SHP77 treated with DMSO at 0.1 percent for 48 hours (cell line): ENCODE measurements around the gene SLC39A11.
"Not testable (repeated sequence)": the region's sequence is repeated elsewhere in the genome, so short reads cannot be mapped to it uniquely, and the experiment has no call there.

Experiments used
- DNase-seq: peaks from one replicate; lab custom pipeline; 2025; lab: John Stamatoyannopoulos, UW

SLC39A11 gene

DNA sequence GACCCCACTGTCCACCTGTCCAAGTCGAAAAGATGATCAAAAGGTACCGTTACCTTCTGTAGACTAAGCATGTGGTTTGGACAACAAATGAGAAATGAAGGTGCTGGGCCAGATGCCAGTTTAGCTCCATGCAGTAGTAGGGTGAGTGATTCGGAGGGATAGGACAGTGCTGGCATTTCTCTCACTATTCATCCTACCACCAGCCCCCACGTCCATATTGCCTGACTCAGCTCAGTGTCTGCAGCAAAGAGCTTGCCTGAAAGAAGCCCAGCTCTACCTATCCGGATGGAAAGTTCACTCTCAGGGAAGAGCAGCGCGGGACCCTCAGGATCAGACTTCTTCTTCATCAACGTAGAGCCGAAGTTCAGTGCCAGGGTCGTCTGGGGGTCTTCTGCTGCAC lies 145.0 kb downstream of the SLC39A11 start:
- no peak for DNase-seq

DNA sequence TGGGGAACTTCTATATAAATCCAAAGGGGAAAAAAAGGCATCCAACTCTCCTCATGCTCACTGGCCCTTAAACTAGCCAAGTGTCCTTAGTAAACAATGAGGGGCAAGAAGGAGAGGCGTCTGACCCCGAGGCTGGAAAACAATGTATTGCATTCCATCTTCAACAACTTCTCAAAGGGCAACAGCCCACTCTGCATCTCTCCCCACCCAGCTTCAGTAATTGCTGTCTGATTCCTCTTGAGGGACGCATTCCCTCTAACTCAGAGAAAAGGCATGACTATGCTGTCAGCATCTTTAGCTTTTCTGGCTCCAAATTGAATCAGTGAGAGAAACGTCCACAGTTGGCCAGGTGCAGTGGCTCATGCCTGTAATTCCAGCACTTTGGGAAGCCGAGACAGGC lies 145.8 kb downstream of the SLC39A11 start:
- no peak for DNase-seq

DNA sequence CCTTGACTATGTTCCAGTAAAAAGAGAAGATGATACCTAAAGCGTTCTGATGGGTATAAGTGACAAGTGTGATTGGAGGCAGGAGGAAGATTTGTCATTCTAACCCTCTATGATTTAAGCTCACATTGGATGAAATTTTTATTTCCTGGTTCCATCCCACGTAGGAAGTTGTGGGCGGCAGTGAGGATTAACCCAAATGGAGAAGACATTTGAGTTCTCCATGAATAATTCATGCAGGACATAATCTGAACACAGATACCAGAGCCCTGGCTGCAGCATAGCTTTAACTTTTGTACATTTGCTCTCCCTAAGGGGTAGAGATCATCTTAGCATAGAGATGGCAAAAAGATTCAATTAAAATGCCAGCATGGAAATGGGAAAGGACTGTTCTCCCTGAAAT lies 146.3 kb downstream of the SLC39A11 start:
- no peak for DNase-seq

DNA sequence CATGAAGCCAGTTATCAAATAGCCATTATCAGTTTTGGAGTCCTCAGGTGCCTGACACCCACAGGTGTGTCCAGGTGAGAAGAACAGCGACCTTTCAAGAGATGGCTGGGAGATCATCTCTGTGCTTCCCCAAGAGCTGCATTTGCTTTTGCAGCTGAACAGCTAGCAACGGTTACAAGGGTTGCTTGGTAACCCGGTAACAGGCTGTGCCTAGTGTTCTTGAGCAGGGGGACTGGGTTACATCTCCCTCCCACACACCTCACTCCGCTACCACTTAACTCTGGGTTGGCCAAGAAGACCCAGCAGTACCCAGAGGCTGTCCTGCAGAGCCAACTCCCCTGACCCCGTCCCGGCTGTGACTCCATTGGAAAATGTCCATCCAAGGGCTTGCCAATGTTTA lies 147.0 kb downstream of the SLC39A11 start:
- no peak for DNase-seq

DNA sequence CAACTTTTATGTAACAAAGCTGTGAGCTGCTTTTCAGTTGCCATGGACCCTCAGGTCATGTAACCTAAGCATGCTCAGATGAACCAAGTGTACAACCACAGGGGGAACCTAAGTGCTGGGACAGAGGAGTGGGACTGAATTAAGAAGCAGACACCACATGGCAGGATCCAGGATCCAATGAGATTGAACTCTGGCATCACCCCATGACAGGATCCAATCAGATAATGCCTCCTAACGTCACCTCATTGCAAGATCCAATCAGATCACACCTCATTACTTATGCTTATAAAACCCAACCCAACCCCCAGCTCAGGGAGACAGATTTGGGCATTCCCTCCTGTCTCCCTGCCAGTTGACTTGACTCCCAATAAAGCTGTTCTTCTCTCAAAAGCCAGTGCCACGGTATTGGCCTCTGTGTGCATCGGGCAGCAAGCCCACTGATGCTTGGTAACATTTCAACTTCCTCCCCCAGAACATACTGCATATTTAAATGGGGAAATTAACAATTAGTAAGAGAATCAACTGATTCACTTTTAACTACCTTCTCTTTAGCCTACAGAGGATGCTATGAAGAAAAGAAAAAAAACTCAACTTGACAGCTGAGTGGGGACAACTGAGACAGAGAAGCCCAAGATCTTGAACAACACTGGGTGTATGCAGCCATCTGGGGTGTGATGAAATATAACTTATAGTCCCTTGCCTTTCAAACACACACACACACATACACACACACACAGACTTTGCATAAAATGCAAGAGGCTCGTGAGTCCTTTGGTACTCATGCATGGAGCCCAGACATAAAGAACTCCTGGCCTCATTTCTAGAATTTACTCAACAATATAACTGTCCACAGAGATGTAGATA lies 148.4 kb downstream of the SLC39A11 start:
- DNase-seq, result no peak

DNA sequence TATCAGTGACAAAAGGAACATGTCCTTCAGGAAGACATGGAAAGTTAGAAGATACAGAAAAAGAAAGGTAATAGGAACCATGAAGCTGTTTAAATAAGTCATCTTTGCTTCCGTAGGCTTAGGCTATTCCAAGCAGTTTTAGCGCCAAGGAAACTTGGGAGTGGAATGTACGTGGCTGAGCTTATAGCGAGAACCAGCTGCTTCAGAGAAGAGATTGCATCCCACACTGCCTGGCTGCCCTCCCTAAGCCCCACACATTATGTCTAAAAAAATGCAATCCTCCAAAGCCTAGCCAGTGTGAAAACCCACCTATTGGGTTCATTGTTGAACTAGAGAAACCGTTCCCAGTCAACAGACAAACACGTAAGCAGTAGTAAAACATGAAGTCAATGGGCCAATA lies 149.9 kb downstream of the SLC39A11 start:
- DNase-seq, result no peak

DNA sequence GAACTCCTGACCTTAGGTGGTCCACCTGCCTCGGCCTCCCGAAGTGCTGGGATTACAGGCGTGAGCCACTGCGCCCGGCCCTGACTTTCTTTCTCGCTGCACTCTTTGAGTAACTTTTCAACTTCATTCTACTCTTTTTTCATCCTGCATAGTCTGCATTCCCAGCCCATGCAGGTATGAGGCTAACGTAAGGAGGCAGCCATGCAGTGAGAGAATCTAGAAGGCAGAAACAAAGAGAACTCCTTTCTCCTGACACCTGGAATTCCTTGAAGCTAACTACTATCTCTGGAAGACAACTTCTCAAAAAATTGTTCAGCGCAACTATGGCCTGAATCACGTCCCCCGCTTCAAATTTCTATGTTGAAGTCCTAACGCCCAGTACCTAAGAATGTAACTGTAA lies 152.0 kb downstream of the SLC39A11 start:
- DNase-seq, result no peak

DNA sequence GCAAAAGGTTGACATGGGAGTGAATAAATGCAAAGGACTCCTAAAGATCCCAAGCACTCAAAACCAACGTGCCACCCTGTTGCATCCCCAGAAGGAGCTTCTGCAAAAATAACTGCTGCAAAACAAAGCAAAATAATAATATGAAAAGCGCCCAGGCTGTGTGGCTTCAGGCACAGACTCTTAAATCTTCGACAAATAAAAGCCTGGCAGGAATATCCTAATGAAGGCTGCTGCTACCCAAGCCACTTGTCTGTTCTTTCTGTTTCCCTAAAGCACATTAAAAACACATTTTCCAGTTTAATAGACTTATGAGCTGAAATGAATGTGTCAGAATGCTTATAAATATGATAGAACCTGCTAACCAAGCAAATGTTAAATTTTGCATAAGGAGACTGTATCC lies 154.0 kb downstream of the SLC39A11 start:
- no peak for DNase-seq

DNA sequence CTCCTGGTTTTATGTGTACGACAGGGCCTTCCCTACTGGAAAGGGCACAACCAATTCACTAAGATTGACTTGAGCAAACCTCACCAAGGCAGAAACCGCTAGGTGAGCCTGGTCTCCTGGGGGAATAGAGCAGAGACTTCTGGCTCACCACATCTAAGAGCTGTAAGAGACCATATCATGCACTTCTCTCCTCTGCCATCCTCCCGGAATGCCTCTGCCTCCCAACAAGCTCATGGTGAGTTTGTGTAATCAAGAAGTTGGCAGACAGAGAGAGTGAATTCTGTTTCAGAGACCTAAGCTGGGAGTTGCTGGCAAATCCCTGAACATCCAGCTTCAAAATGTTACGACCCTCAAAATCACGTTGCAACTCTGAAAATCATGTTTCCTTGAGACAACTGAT lies 154.8 kb downstream of the SLC39A11 start:
- no peak for DNase-seq

DNA sequence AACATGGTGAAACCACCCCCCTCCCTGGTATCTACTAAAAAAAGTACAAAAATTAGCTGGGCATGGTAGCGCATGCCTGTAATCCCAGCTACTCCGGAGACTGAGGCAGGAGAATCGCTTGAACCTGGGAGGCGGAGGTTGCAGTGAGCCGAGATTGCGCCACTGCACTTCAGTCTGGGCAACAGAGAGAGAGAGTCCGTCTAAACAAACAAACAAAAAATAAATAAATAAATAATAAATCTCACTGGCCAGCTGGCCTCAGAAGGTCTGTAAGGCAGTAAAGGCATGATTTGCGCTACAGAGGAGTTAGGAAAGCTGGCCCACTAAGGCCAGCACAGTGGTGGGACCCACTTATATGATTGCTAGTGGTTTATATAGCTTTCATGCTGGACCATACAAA lies 155.2 kb downstream of the SLC39A11 start:
- not testable (repeated sequence) for DNase-seq

DNA sequence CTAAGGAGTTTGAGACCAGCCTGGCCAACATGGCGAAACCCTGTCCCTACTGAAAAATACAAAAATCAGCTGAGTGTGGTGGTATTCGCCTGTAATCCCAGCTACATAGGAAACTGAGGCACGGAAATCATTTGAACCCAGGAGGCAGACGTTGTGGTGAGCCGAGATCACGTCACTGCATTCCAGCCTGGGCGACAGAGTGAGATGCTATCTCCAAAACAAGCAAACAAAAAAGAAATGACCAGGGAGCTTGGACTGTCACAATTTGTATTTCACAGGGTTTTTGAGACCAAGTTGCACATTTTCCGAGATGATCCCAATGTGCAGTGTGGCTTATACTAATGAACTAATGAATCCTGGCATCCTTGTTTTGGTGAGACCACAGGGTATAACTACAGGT lies 156.5 kb downstream of the SLC39A11 start:
- DNase-seq, result no peak

DNA sequence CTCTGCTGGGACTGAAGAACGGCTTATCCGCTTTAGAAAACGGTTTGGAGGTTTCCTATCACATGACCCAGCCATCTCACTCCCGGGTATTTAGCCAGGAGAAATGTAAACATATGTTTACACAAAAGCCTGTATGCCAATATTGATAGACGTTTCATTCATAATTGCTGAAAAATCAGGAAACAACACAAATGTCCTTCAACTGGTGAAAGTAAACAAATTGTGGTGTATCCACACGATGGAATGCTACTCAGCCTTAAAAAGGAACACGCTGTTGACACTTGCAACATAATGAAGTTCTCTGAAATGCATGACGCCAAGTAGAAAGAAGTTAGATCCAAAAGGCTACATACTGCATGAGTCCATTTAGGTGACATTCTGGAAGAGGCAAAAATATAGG lies 157.6 kb downstream of the SLC39A11 start:
- no peak for DNase-seq

DNA sequence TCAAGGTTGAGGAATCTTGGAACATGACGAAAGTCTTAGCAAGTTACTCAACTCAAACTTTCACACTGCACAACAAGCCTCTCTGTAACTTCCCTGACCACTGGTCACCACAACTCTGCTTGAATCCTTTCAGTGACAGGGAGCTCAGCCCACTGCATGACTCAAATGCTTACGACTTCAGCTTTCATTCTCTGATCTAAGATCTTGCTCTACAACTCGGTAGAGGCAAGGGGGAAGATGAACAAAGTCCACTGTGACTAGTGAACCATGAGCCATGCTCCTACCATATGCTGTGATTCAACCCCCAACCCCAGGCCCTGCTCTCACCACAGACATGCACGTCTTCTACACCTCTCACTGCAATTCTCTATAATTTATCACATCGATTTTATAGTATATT lies 160.9 kb downstream of the SLC39A11 start:
- no peak for DNase-seq

DNA sequence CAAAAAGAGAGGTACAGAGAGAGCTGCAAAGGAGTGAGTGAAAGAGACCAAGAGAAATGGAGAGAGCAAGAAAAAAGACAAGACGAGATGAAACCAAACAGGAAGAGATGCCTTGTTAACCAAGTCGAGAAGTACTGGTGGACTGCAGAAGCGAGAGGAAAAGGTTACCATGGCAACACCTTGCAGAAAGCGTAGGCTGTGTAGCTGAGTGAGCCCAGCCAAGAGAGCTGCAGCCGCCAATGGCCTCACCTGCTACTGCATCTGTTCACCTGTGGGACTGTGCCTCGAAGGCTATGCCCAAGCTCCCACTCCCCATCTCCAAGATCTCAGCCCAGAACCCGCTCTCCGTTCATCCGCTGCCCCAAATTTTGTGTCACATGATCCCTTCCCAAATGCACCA lies 161.3 kb downstream of the SLC39A11 start:
- no peak for DNase-seq

DNA sequence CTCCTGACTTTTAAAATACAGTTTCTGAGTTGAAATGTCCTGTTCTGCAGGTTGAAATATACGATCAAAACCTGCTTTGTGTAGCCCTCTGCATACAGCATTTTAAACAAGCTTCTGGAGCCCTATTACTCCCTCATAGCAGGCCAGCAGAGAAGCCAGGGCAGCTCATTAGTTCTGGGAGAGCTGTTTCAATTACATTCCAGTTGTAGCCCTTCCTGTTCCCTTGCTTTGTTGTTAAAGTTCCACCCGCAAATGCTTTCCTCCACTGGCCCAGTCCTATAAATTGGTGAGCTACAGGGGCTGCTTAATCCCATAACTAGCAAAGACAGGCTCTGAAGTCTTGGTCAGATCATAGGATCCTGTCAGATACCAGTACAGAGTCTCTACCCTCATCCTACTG lies 162.5 kb downstream of the SLC39A11 start:
- no peak for DNase-seq

DNA sequence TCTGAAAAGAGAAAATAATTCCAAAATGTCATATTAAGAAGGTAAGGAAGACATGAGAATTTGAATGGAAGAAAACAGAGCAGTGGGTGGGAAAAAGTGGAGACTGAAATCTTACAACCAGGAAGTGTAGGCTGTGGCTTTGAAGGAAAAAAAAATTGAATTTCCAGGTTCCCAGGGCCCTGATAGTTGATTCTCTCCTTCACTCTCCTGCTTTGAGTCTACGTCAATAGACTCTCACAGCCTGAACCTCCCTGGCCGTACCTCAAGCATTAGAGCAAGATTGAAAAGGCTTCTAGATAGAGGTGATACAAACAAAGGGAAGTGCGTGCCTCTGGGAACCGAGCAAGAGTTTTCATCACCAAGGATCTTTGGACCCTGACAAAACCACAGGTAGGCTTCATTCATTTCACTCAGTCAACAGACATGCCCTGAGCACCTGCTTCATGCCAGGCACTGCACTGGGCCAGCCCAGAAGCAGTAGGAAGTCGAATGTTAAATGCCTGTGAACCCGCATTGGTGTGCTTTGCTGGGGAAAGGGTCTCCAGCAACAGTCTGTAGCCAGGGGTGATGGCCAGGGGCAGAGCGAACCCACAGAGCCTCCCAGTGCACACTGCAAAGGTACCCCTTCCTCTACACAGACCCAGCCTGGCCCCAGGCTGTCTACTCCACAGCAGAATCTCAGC lies 163.9 kb downstream of the SLC39A11 start:
- DNase-seq, result no peak

DNA sequence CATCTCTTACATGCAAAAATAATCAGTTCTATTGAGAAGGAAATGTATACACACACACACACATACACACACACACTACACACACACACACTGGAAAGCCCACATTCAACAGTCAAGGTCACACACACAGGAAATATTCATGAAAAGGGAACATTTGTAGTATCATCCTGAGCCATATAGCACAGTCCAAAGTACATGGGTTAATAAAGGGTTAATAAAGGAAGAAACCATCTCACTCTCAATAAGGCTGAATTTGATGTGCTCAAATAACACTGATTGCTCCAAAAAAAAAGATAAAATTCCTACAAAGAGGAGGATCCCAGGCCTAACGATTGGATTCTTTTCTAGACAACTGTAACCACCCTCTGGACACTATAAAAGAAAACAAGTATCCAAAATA lies 164.7 kb downstream of the SLC39A11 start:
- no peak for DNase-seq

DNA sequence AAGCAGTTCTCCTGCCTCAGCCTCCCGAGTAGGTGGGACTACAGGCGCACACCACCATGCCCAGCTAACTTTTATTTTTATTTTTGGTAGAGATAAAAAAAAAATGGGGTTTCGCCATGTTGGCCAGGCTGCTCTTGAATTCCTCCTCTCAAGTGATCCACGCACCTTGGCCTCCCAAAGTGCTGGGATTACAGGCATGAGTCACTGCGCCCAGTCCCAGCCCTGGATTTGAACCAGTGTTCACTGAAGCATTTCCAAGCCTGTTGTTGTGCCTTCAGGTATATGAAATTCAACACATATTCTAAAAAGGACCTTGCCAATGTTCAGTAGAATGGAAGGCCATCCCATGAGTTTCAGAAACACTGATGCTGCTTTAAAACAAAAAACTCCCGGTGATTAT lies 165.3 kb downstream of the SLC39A11 start:
- DNase-seq, result no peak

DNA sequence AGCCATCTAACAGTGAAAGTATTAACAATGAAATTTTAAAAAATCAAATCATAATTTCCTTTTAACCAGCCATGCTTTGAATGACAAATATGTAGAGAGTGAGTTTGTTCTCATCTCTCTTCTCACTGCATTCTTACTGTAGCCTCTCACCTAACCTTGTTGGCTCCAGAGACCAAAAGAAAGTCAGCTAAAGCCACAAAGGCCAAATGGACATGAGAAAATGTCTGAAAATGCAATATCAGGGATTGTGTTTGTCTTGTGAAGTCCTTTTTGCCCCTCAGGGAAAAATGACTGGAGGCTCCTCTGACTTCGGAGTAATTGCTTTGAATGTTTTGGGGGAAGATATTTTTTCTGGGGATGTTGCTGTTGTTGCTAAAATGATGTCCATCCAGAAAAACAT lies 166.3 kb downstream of the SLC39A11 start:
- no peak for DNase-seq

DNA sequence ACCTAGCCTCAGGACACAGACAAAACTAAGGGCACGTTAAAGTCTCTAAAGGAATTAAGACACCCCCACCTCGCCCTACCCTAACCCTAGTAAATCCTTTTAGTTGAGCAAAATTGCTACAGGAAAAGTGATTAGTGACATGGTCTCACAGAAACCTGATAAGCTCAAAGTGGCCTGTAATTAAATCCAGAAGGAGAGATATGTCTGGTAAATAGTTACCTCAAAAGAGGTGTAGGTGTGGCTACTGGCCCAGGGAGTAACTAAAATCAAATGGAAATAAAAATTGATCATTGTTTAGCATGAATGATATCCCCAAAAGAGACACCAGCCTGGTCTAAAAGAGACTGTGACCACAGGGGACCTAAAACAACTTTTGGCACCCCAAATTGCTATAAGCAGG lies 168.3 kb downstream of the SLC39A11 start:
- DNase-seq, result no peak

DNA sequence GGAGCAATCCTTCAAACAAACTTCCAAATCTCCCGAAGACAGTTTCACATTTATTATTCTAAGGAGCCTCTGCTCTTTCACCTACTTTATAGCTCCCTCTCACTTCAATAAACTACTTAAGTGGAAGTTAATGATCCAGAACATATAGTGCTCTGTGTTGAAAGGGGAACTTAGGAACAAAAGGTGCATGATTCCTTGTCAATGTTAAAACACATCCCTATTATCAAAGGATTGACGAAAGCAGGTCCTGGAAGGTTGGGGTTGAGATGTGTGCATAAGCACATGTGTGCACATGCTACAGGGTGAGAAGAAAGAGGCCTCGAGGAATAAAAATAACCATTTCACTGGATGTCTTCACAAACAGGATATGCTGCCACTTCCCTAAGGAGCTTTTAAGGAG lies 170.3 kb downstream of the SLC39A11 start:
- no peak for DNase-seq

DNA sequence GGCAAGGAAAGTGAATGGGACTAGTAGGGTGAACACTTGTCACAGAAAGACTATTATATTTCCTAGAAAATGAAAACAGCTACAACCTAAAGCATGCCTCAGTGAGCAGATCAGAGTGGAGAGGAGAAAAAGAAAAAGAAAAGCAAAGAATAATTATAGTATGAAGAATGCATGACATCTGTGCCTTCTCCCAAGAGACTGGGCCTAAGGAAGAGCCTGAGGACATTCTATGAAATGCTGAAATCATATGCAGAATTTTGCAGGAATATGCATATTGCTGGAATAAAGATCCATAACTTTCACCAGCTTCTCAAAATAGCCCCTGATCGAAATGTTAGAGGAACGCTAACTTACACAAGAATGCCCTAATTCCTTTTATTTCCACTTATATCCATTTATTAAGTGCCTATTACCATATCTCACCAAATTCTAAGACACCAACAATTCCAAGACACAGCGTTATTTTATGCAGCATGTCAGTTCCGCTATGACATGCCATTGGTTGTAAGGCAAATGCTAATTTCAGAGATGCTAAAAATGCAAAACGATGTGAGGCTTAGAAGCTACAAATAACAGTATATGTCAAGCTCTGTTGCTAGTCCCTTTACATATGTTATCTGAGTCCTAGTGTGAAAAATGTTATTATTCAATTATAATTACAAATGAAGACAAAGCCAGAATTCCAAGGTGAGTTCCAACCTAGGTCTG lies 171.0 kb downstream of the SLC39A11 start:
- DNase-seq, result no peak

DNA sequence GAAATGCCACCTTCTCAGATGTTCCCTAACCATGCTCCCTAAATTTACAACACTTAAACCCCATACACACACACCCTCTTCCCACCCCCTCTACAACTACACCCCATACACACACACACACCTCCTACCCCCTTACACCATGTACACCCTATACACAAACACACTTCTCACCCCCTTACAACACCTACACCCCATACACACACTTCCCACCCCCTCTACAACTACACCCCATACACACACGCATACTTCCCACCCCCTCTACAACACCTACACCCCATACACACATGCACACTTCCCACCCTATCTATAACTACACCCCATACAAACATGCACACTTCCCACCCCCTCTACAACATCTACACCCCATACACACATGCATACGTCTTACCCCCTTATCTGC lies 172.0 kb downstream of the SLC39A11 start:
- no peak for DNase-seq
